ENCODE measurements around the gene NSUN4. TPM values are rescaled to one million over a fixed set of nuclear protein-coding genes. Genes with fewer than 3 reads are reported as not detected.
"Not testable (repeated sequence)": the region's sequence is repeated elsewhere in the genome, so short reads cannot be mapped to it uniquely, and the experiment has no call there.

The NSUN4 gene
- total RNA-seq, 1 donor from 2014 or later, result 27.8 TPM

GRCh38 chr1:46343705-46344104 is 3.1 kb downstream of the NSUN4 start:
- Mint-ChIP-seq H3K4me1 (ENCODE audit: unreplicated experiment) (peaks cover 30% of the 10 kb centered on the region), H3K27ac (ENCODE audit: unreplicated experiment) (no peak overlapping the region)

GRCh38 chr1:46344481-46344880 is 3.9 kb downstream of the NSUN4 start:
- Mint-ChIP-seq H3K36me3 (ENCODE audit: low read depth, unreplicated experiment) (peaks cover 54% of the 10 kb centered on the region), H3K9me3 (ENCODE audit: unreplicated experiment) (no peaks in the 10 kb centered on the region), H3K27ac (ENCODE audit: unreplicated experiment) (no peak overlapping the region), H3K27me3 (ENCODE audit: unreplicated experiment) (peaks cover 19% of the 10 kb centered on the region), H3K4me1 (ENCODE audit: unreplicated experiment) (peaks cover 29% of the 10 kb centered on the region), H3K4me3 (ENCODE audit: unreplicated experiment) (peak overlapping the region; percentile 67)
- no peak for DNase-seq (ENCODE audit: low spot score)
- TF ChIP-seq CTCF (IDR thresholded peaks at IDR 0.05; ENCODE audit: unreplicated experiment), result no peak

More at GRCh38 chr1:46343705-46344104, 3.1 kb downstream of the NSUN4 start:
- Mint-ChIP-seq H3K9me3 (ENCODE audit: unreplicated experiment) (no peaks in the 10 kb centered on the region), H3K36me3 (ENCODE audit: low read depth, unreplicated experiment) (peaks cover 52% of the 10 kb centered on the region), H3K27me3 (ENCODE audit: unreplicated experiment) (peaks cover 19% of the 10 kb centered on the region), H3K4me3 (ENCODE audit: unreplicated experiment) (peak overlapping the region; percentile 68)
- TF ChIP-seq CTCF (IDR thresholded peaks at IDR 0.05; ENCODE audit: unreplicated experiment), result no peak
- DNase-seq (ENCODE audit: low spot score), result no peak

- DNase-seq (ENCODE audit: low spot score), result no peak
- peaks cover 57% of the 10 kb centered on the region for H3K36me3 Mint-ChIP-seq (ENCODE audit: low read depth, unreplicated experiment)
- no peak overlapping the region for H3K27ac Mint-ChIP-seq (ENCODE audit: unreplicated experiment)
- H3K9me3 Mint-ChIP-seq (ENCODE audit: unreplicated experiment), result no peaks in the 10 kb centered on the region
- peaks cover 26% of the 10 kb centered on the region for H3K4me1 Mint-ChIP-seq (ENCODE audit: unreplicated experiment)
- no peak overlapping the region for H3K4me3 Mint-ChIP-seq (ENCODE audit: unreplicated experiment)
- no peak for TF ChIP-seq CTCF (IDR thresholded peaks at IDR 0.05; ENCODE audit: unreplicated experiment)
- H3K27me3 Mint-ChIP-seq (ENCODE audit: unreplicated experiment), result peaks cover 17% of the 10 kb centered on the region
Measured at GRCh38 chr1:46345281-46345680, 4.7 kb downstream of the NSUN4 start.

- Mint-ChIP-seq H3K4me3 (ENCODE audit: unreplicated experiment) (no peak overlapping the region), H3K4me1 (ENCODE audit: unreplicated experiment) (no peaks in the 10 kb centered on the region), H3K27ac (ENCODE audit: unreplicated experiment) (no peak overlapping the region), H3K9me3 (ENCODE audit: unreplicated experiment) (no peaks in the 10 kb centered on the region), H3K27me3 (ENCODE audit: unreplicated experiment) (no peaks in the 10 kb centered on the region), H3K36me3 (ENCODE audit: low read depth, unreplicated experiment) (peaks cover 33% of the 10 kb centered on the region)
- DNase-seq (ENCODE audit: low spot score), result no peak
- TF ChIP-seq CTCF (IDR thresholded peaks at IDR 0.05; ENCODE audit: unreplicated experiment), result no peak
Measured at GRCh38 chr1:46352363-46352762, 11.8 kb downstream of the NSUN4 start.

DNA sequence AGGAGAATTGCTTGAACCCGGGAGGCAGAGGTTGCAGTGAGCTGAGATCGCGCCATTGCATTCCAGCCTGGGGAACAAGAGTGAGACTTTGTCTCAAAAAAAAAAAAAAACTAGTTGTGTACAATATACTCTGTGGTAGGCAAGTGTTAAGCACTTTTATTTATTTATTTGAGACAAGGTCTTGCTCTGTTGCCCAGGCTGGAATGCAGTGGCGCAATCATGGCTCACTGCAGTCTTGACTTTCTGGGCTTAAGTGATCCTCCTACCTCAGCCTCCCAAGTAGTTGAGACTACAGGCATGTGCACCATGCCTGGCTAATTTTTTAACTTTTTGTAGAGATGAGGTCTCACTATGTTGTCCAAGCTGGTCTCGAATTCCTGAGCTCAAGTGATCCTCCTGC is 15.3 kb downstream of the NSUN4 start:
- H3K36me3 Mint-ChIP-seq (ENCODE audit: low read depth, unreplicated experiment), result peaks cover 28% of the 10 kb centered on the region
- H3K9me3 Mint-ChIP-seq (ENCODE audit: unreplicated experiment); H3K27me3 Mint-ChIP-seq (ENCODE audit: unreplicated experiment); H3K4me1 Mint-ChIP-seq (ENCODE audit: unreplicated experiment); H3K27ac Mint-ChIP-seq (ENCODE audit: unreplicated experiment); DNase-seq (ENCODE audit: low spot score); H3K4me3 Mint-ChIP-seq (ENCODE audit: unreplicated experiment): not testable (repeated sequence)

GRCh38 chr1:46362158-46362557 is 21.6 kb downstream of the NSUN4 start:
- H3K36me3 Mint-ChIP-seq (ENCODE audit: low read depth, unreplicated experiment), result peaks cover 26% of the 10 kb centered on the region
- TF ChIP-seq CTCF (IDR thresholded peaks at IDR 0.05; ENCODE audit: unreplicated experiment), result no peak
- DNase-seq (ENCODE audit: low spot score), result no peak
- H3K27ac Mint-ChIP-seq (ENCODE audit: unreplicated experiment), result no peak overlapping the region
- H3K4me3 Mint-ChIP-seq (ENCODE audit: unreplicated experiment), result no peak overlapping the region
- H3K9me3 Mint-ChIP-seq (ENCODE audit: unreplicated experiment), result no peaks in the 10 kb centered on the region
- no peaks in the 10 kb centered on the region for H3K4me1 Mint-ChIP-seq (ENCODE audit: unreplicated experiment)
- H3K27me3 Mint-ChIP-seq (ENCODE audit: unreplicated experiment), result no peaks in the 10 kb centered on the region

Data from endothelial cell (in vitro differentiated cells).